ENCODE results near the gene PTGES2. TPM values are rescaled to one million over a fixed set of nuclear protein-coding genes. Genes with fewer than 3 reads are reported as not detected.
A peak's percentile ranks its signal among the peaks of the same experiment; 100 is the strongest.

The PTGES2 gene
- total and polyA plus RNA-seq, 9 of the 15 experiments (the other 6 are each of a cell fraction or from before 2014, with no cell fraction given), result 2.4 to 196 (median 90.1) TPM

GRCh38 chr9:128169492-128169891, 42.0 kb upstream of the PTGES2 start:
- Histone ChIP-seq H3K27ac (ENCODE audit: extremely low read depth, low read depth, low read length) (no peak overlapping the region), H3K4me1 (replicated peaks in 1 of 2; ENCODE audit: control insufficient read depth in 2 of 2, insufficient read depth in 2 of 2, low read length in 2 of 2) (peaks cover 0 to 12% of the 10 kb centered on the region in 2 experiments; a peak in 3 of 5 replicates), H3K36me3 (ENCODE audit: control insufficient read depth, insufficient read depth, low read length) (peaks cover 77% of the 10 kb centered on the region), H3K79me2 (ENCODE audit: control insufficient read depth, insufficient read depth, low read length) (no peaks in the 10 kb centered on the region), H3K27me3 (ENCODE audit: control insufficient read depth in 2 of 2, insufficient read depth in 2 of 2, low read length in 2 of 2) (no peaks in the 10 kb centered on the region), H3K9me1 (ENCODE audit: control insufficient read depth, insufficient read depth, low read length) (no peaks in the 10 kb centered on the region), H3K9me3 (replicated peaks; ENCODE audit: control insufficient read depth, insufficient read depth, low read depth, low read length) (no peaks in the 10 kb centered on the region), H3K4me2 (ENCODE audit: insufficient read depth, low read length) (no peak overlapping the region), H4K20me1 (replicated peaks; ENCODE audit: control insufficient read depth, insufficient read depth, low read length) (0 out of 2 replicates have a peak, but pooled peaks cover 4% of the 10 kb centered on the region), H2AFZ (ENCODE audit: low read depth, low read length) (no peak overlapping the region), H3K4me3 (no peak overlapping the region), H3K9ac (ENCODE audit: insufficient read depth in 1 of 2, low read depth in 2 of 2, low read length in 2 of 2) (peak overlapping the region in 1 of 2 experiments; percentile 76; a peak in 2 of 4 replicates)
- POLR2A ChIA-PET, result interaction anchor here (0.9 to 12.6 kb wide), 6 partner anchors 5 to 528 kb away, joined by 3 to 155 read pairs (median 10); partner anchors contain the start of gene BBLN
- FAIRE-seq (no peak), DNase-seq (ENCODE audit: extremely low read depth in 1 of 4, low spot score in 3 of 4) (no peak), ATAC-seq (no peak)
- no TSS peak for BruUV-seq (replicated peaks)
- intact Hi-C loops (cut with micrococcal nuclease), result no loop called here
- CTCF ChIA-PET (ENCODE audit: low intra/inter-chr PET ratio), result no interaction called here
- 71% methylated on average over 8 of the region's 8 CpGs for WGBS (ENCODE audit: insufficient coverage, low coverage, missing lambda C conversion rate)
- TF ChIP-seq, protein P1, sequence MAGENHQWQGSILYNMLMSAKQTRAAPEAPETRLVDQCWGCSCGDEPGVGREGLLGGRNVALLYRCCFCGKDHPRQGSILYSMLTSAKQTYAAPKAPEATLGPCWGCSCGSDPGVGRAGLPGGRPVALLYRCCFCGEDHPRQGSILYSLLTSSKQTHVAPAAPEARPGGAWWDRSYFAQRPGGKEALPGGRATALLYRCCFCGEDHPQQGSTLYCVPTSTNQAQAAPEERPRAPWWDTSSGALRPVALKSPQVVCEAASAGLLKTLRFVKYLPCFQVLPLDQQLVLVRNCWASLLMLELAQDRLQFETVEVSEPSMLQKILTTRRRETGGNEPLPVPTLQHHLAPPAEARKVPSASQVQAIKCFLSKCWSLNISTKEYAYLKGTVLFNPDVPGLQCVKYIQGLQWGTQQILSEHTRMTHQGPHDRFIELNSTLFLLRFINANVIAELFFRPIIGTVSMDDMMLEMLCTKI (IDR thresholded peaks at IDR 0.05; ENCODE audit: partially characterized antibody), result no peak
- TF ChIP-seq ZBTB17 (CRISPR knock-in tag; IDR thresholded peaks at IDR 0.05) (no peak), COPS2 (conservative IDR thresholded peaks at IDR 0.05) (no peak), TCF15 (CRISPR knock-in tag; IDR thresholded peaks at IDR 0.05) (no peak), TAL1 (IDR thresholded peaks at IDR 0.05) (no peak), NELFE (IDR thresholded peaks at IDR 0.05; ENCODE audit: insufficient read depth, insufficient read length) (no peak), RFX5 (IDR thresholded peaks at IDR 0.05; ENCODE audit: low read depth, low read length) (no peak), RAD21 (CRISPR knock-in tag; conservative IDR thresholded peaks at IDR 0.05 in 1 of 2, IDR thresholded peaks at IDR 0.05 in 1 of 2) (no peak), CHD2 (IDR thresholded peaks at IDR 0.05; ENCODE audit: low read depth, low read length) (no peak), U2AF1 (optimal IDR thresholded peaks at IDR 0.05; ENCODE audit: low read depth, low read length) (no peak), ZNF830 (CRISPR knock-in tag; IDR thresholded peaks at IDR 0.05) (no peak), RB1 (IDR thresholded peaks at IDR 0.05; ENCODE audit: low read depth) (no peak), HMG20A (CRISPR knock-in tag; conservative IDR thresholded peaks at IDR 0.05) (no peak), NEUROD1 (IDR thresholded peaks at IDR 0.05; ENCODE audit: borderline replicate concordance, low read depth, low read length, partially characterized antibody) (no peak), POLR3G (IDR thresholded peaks at IDR 0.05; ENCODE audit: extremely low read depth, insufficient read length, insufficient replicate concordance) (no peak)
- TF ChIP-seq, protein P2, sequence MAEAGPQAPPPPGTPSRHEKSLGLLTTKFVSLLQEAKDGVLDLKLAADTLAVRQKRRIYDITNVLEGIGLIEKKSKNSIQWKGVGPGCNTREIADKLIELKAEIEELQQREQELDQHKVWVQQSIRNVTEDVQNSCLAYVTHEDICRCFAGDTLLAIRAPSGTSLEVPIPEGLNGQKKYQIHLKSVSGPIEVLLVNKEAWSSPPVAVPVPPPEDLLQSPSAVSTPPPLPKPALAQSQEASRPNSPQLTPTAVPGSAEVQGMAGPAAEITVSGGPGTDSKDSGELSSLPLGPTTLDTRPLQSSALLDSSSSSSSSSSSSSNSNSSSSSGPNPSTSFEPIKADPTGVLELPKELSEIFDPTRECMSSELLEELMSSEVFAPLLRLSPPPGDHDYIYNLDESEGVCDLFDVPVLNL (CRISPR knock-in tag; IDR thresholded peaks at IDR 0.05; ENCODE audit: low read depth), result no peak
- in situ Hi-C loops (cut with MboI), result no loop called here
